Central memory CD8-positive, alpha-beta T cell (primary cell): Measurements from ENCODE around the gene ERC2.

Source experiments
- ATAC-seq: fragments of 150-1000 bp; cut with Tn5 transposase; replicated peaks from 2 replicates; pipeline ENCODE4 v1.10.0; 2022; ENCODE audit warnings: mild to moderate bottlenecking, moderate FRiP score, moderate number of reproducible peaks; ENCODE audit not compliant: poor library complexity, severe bottlenecking; ENCODE audit errors: extremely low read depth
- DNase-seq, 2 donors: peaks; one replicate each; pipeline ENCODE4 v3.0.0; 2021; ENCODE audit warnings: low spot score in 2 of 2
- H3K27ac Mint-ChIP-seq: one replicate; pipeline ENCODE4 v1.8.0; 2022; ENCODE audit warnings: low read depth, mild to moderate bottlenecking, moderate library complexity, mixed read lengths
- H3K27me3 Mint-ChIP-seq: one replicate; pipeline ENCODE4 v1.8.0; 2022; ENCODE audit warnings: mixed read lengths
- H3K36me3 Mint-ChIP-seq: one replicate; pipeline ENCODE4 v1.8.0; 2022; ENCODE audit warnings: mild to moderate bottlenecking, moderate library complexity, mixed read lengths; ENCODE audit not compliant: insufficient read depth
- H3K4me1 Mint-ChIP-seq: one replicate; pipeline ENCODE4 v1.8.0; 2022; ENCODE audit warnings: mixed read lengths
- H3K4me3 Mint-ChIP-seq: one replicate; pipeline ENCODE4 v1.8.0; 2022; ENCODE audit warnings: mild to moderate bottlenecking, moderate library complexity, mixed read lengths
- H3K9me3 Mint-ChIP-seq: one replicate; pipeline ENCODE4 v1.8.0; 2022; ENCODE audit warnings: mixed read lengths

Gene ERC2

GRCh38 chr3:55501905-55502304 lies 966.4 kb downstream of the ERC2 start:
- Mint-ChIP-seq H3K27ac (no peak overlapping the region), H3K36me3 (no peaks in the 10 kb centered on the region), H3K9me3 (no peaks in the 10 kb centered on the region), H3K4me1 (no peaks in the 10 kb centered on the region), H3K4me3 (no peak overlapping the region), H3K27me3 (no peaks in the 10 kb centered on the region)
- DNase-seq (no peak), ATAC-seq (no peak)

- no peak overlapping the region for H3K27ac Mint-ChIP-seq
- ATAC-seq (no peak), DNase-seq (no peak)
- no peaks in the 10 kb centered on the region for H3K4me1 Mint-ChIP-seq
- no peak overlapping the region for H3K4me3 Mint-ChIP-seq
- H3K9me3 Mint-ChIP-seq = no peaks in the 10 kb centered on the region
- H3K36me3 Mint-ChIP-seq = no peaks in the 10 kb centered on the region
- no peaks in the 10 kb centered on the region for H3K27me3 Mint-ChIP-seq
Observed at GRCh38 chr3:55500555-55501330, 967.5 kb downstream of the ERC2 start.

GRCh38 chr3:55498520-55498919 lies 969.7 kb downstream of the ERC2 start:
- H3K36me3 Mint-ChIP-seq = no peaks in the 10 kb centered on the region
- H3K27me3 Mint-ChIP-seq = peaks cover 2% of the 10 kb centered on the region
- no peak overlapping the region for H3K4me3 Mint-ChIP-seq
- no peak for ATAC-seq
- no peaks in the 10 kb centered on the region for H3K9me3 Mint-ChIP-seq
- no peak overlapping the region for H3K27ac Mint-ChIP-seq
- H3K4me1 Mint-ChIP-seq = no peaks in the 10 kb centered on the region
- DNase-seq = no peak

DNA sequence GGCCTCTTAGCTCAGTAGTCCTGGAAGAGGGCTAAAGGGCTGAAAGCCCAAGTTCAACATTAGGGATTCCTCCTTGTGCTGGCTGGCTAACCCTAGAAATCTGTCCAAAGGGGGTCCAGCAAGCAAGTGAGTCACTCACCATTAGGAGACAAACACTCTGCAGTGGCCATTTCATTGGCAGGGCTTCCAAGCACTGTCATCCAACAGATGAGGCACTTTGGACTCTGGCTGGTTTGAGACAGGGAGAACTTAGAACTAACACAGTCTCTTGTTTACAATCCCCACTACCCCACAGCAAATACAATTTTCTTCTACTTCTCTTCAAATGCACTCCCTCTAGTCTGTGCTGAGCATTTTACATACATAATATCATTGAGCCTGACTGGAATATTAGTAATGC lies 971.0 kb downstream of the ERC2 start:
- no peak for DNase-seq
- no peak overlapping the region for H3K27ac Mint-ChIP-seq
- H3K27me3 Mint-ChIP-seq = peaks cover 14% of the 10 kb centered on the region
- H3K36me3 Mint-ChIP-seq = no peaks in the 10 kb centered on the region
- no peak overlapping the region for H3K4me3 Mint-ChIP-seq
- H3K4me1 Mint-ChIP-seq = no peaks in the 10 kb centered on the region
- no peak for ATAC-seq
- peaks cover 5% of the 10 kb centered on the region for H3K9me3 Mint-ChIP-seq

DNA sequence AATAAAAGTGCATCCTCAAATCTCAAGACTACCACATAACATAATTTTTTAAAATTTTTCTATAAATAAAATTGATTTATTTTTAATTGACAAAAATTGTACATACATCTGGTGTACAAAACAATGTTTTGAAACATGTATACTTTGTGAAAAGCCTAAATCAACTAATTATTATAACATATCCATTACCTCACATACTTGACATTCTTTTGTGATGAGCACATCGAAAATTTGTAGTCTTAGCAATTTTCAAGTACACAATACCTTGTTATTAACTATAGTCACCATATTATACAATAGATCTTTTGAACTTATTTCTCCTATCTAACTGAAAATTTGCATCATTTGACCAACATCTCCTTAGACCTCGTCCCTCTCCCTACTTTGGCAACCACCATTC lies 973.3 kb downstream of the ERC2 start:
- Mint-ChIP-seq H3K4me3 (no peak overlapping the region), H3K27ac (no peak overlapping the region), H3K4me1 (no peaks in the 10 kb centered on the region), H3K36me3 (no peaks in the 10 kb centered on the region), H3K9me3 (peaks cover 5% of the 10 kb centered on the region), H3K27me3 (peaks cover 25% of the 10 kb centered on the region)
- DNase-seq (no peak), ATAC-seq (no peak)

- Mint-ChIP-seq H3K9me3 (peaks cover 5% of the 10 kb centered on the region), H3K4me3 (no peak overlapping the region), H3K4me1 (no peaks in the 10 kb centered on the region), H3K27me3 (peaks cover 44% of the 10 kb centered on the region), H3K36me3 (no peaks in the 10 kb centered on the region), H3K27ac (no peak overlapping the region)
- no peak for ATAC-seq
- DNase-seq = no peak
Observed at GRCh38 chr3:55492976-55493375, 975.3 kb downstream of the ERC2 start.

DNA sequence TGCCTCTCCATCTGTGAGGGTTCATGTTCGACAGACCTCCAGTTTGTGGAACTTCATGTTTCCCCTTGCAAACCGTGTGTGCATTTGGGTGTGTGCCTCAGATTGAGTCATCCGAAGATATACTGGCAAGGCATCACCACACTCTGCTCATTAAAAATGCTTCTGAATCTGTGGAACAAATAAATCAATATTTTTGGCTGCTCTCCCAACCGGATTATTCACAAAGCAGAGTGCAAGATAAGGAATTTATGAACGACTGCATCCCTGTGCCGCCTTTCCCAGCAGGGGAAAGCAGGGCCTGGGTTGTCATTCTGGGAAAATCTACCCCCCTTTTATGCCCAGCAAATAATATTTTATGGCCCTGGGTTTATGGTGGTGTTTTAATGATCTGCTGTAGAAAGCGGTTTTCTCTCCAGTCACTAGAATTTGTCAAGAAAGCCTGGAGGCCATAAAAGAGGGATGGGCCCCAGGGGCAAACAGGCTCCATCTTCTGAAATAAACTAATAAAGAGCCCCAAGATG lies 976.9 kb downstream of the ERC2 start:
- H3K36me3 Mint-ChIP-seq = no peaks in the 10 kb centered on the region
- ATAC-seq (no peak), DNase-seq (no peak)
- peaks cover 5% of the 10 kb centered on the region for H3K9me3 Mint-ChIP-seq
- peaks cover 52% of the 10 kb centered on the region for H3K27me3 Mint-ChIP-seq
- no peaks in the 10 kb centered on the region for H3K4me1 Mint-ChIP-seq
- H3K4me3 Mint-ChIP-seq = no peak overlapping the region
- no peak overlapping the region for H3K27ac Mint-ChIP-seq

DNA sequence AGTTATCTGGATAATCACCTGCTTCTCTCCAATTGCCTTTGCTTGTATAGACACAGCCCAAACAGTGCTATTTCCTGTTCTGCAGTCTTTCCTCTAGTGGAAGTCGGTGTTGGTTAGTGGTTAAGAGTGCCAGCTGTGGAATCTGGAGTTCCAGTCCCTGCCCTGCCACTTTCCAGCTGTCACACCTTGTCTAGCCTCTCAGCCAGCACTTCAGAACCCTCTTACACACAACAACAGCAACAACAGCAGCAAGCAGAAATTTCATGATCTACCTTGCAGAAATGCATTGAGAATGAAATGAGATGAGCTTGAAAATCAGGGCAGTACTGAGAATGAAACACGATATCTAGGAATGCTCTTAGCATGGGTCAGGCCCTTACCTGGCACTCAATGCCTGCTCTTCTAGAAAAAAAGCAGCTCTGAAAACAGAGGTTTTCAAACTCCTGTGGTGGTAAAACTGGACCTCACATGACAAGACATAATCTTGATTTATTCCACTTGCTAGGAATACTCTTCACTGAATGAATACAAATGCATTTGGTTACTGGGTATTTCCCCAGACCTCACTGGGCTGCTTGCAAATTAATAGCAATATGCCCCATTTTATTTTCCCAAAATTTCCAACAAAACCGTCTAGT lies 977.9 kb downstream of the ERC2 start:
- H3K4me1 Mint-ChIP-seq = peaks cover 3% of the 10 kb centered on the region
- no peak overlapping the region for H3K4me3 Mint-ChIP-seq
- DNase-seq (no peak), ATAC-seq (no peak)
- peaks cover 7% of the 10 kb centered on the region for H3K9me3 Mint-ChIP-seq
- H3K36me3 Mint-ChIP-seq = no peaks in the 10 kb centered on the region
- no peak overlapping the region for H3K27ac Mint-ChIP-seq
- peaks cover 61% of the 10 kb centered on the region for H3K27me3 Mint-ChIP-seq

GRCh38 chr3:55489798-55490132 lies 978.5 kb downstream of the ERC2 start:
- H3K9me3 Mint-ChIP-seq = peaks cover 9% of the 10 kb centered on the region
- peaks cover 5% of the 10 kb centered on the region for H3K4me1 Mint-ChIP-seq
- ATAC-seq (no peak), DNase-seq (no peak)
- H3K27me3 Mint-ChIP-seq = peaks cover 68% of the 10 kb centered on the region
- H3K36me3 Mint-ChIP-seq = no peaks in the 10 kb centered on the region
- peak overlapping the region; percentile 36 for H3K4me3 Mint-ChIP-seq
- no peak overlapping the region for H3K27ac Mint-ChIP-seq

- Mint-ChIP-seq H3K4me1 (peaks cover 5% of the 10 kb centered on the region), H3K4me3 (peak overlapping the region; percentile 31), H3K27ac (no peak overlapping the region), H3K27me3 (peaks cover 79% of the 10 kb centered on the region), H3K9me3 (peaks cover 9% of the 10 kb centered on the region), H3K36me3 (no peaks in the 10 kb centered on the region)
- ATAC-seq (no peak), DNase-seq (no peak)
Observed at GRCh38 chr3:55488398-55489055, 979.7 kb downstream of the ERC2 start.

DNA sequence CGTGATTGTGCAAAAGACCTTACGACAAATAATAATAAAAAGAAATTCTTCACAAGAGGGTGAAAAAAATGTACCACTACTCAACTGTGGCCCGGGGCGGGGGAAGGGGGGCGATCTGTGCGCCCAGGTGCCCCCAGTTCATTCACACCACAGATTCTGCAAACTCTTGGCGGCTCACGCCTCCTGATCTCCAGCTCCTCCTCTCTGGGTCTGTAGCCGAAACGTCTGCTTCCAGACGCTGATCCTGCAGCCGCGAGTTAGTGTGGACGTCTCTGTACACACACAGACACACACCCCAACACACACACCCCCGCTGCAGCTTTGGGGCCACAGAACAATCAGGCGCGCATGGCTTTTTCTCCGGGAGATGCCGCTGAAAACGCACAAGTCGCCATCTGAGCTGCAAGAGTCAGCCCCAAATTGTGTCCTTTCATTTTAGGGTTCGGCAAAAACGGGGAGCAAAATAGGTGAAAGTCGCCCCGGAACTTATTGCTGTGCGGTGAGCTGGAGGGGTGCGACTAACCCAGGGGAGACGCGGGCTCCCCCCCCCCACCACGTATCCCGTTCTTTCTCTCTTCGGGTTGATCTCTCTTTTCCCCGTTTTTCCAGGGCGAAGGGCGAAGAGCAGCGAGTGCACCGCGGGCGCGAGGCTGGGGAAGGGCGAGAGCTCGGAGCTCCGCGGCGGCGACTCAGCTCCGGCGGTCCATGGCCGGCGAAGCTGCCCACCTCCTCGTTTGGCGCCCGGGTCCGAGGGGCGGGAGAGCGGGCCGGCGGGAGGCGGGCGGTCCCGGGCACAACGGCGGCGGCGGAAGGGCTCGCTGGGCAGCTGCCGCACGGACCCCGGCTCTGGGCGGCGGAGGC lies 980.7 kb downstream of the ERC2 start:
- Mint-ChIP-seq H3K27ac (no peak overlapping the region), H3K4me3 (peak overlapping the region; percentile 11), H3K36me3 (no peaks in the 10 kb centered on the region), H3K4me1 (peaks cover 5% of the 10 kb centered on the region), H3K27me3 (peaks cover 78% of the 10 kb centered on the region), H3K9me3 (peaks cover 4% of the 10 kb centered on the region)
- ATAC-seq = no peak
- DNase-seq = no peak

DNA sequence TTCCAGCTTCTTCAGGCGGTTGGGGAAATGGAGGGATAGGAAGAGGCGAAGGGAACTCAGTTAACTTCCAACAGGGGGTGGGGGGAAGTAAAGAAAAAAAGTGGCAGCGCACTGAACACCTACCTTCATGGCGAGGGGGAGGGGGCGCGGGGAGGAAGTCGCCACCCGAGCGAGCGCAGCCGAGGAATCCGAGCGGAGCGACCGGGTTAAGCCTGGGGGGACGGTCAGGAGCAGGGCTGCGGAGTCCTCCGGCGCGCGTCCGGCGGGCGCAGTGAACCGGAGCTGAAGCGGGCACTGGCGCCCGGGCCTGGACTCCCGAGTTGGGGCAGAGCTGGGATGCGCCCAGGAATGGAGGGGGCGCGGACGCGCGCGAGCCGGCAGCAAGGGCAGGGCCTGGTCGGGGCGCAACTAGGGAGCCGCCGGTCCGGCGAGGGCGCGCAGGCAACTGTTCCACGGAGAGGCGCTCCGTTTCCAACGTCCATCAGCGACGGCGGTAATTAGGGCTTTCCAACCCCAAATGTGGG lies 981.3 kb downstream of the ERC2 start, which contains the start of gene WNT5A:
TSS of gene WNT5A (minus strand) at position 450 of the 524 bp plus-strand sequence. CDS start at position 129, 321 bp downstream.
- Mint-ChIP-seq H3K4me3 (peak within 1 kb of the TSS; percentile 18), H3K36me3 (no peaks in the 10 kb centered on the region), H3K9me3 (peaks cover 4% of the 10 kb centered on the region), H3K4me1 (peaks cover 5% of the 10 kb centered on the region), H3K27me3 (peaks cover 72% of the 10 kb centered on the region), H3K27ac (no peak within 1 kb of the TSS)
- DNase-seq (no peak), ATAC-seq (no peak)
